AG04450 (cell line): ENCODE results near the gene ITPK1. TPM values are rescaled to one million over a fixed set of nuclear protein-coding genes. Genes with fewer than 3 reads are reported as not detected.

Experiments
- CTCF ChIA-PET: fragments of 300-600, 350-600 bp; formaldehyde crosslinking; extraction: SDS; loops from one replicate; lab custom pipeline; 2022; ENCODE audit warnings: antibody characterized with exemption, inconsistent platforms; lab: Charles Lee
- POLR2A ChIA-PET: fragments of 350-600 bp; formaldehyde crosslinking; extraction: SDS; loops from one replicate; lab custom pipeline; 2021; ENCODE audit warnings: antibody characterized with exemption, inconsistent platforms; lab: Yijun Ruan, JAX
- DNase-seq: peaks from one replicate; pipeline ENCODE4 v3.0.0-alpha.2; 2011; ENCODE audit warnings: low read depth, low spot score
- H3K27ac ChIP-seq: one replicate; pipeline ENCODE4 v1.5.1; 2012; ENCODE audit warnings: low read depth, low read length, control low read depth
- H3K27me3 ChIP-seq: one replicate; pipeline ENCODE4 v1.6.0; 2012; ENCODE audit warnings: low read length; ENCODE audit not compliant: control insufficient read depth, insufficient read depth
- H3K4me3 ChIP-seq: 2 replicates; pipeline ENCODE4 v1.5.1; 2011; ENCODE audit warnings: mild to moderate bottlenecking, low read depth, low read length, control low read depth
- H3K9me3 ChIP-seq: 2 replicates; pipeline ENCODE4 v1.5.1; 2012; ENCODE audit warnings: low read length; ENCODE audit not compliant: control insufficient read depth, insufficient read depth
- polyA plus RNA-seq: library from polyadenylated mRNA; depleted of rRNA; stranded (reverse); fragments of >200 nt; gene quantifications from 2 replicates; pipeline ENCODE4 v1.2.3, GENCODE V29; 2011
- TF ChIP-seq, protein P1 (sequence below): IDR thresholded peaks from 2 replicates; pipeline ENCODE4 v1.5.1; 2011; ENCODE audit warnings: low read depth, low read length, control low read depth, inconsistent platforms

The ITPK1 gene
- polyA plus RNA-seq, 1 experiment: 13.6 TPM

GRCh38 chr14:93015505-93015904 is 100.2 kb downstream of the ITPK1 start:
- TF ChIP-seq, protein P1, sequence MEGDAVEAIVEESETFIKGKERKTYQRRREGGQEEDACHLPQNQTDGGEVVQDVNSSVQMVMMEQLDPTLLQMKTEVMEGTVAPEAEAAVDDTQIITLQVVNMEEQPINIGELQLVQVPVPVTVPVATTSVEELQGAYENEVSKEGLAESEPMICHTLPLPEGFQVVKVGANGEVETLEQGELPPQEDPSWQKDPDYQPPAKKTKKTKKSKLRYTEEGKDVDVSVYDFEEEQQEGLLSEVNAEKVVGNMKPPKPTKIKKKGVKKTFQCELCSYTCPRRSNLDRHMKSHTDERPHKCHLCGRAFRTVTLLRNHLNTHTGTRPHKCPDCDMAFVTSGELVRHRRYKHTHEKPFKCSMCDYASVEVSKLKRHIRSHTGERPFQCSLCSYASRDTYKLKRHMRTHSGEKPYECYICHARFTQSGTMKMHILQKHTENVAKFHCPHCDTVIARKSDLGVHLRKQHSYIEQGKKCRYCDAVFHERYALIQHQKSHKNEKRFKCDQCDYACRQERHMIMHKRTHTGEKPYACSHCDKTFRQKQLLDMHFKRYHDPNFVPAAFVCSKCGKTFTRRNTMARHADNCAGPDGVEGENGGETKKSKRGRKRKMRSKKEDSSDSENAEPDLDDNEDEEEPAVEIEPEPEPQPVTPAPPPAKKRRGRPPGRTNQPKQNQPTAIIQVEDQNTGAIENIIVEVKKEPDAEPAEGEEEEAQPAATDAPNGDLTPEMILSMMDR: no peak
- no peak for DNase-seq
- Histone ChIP-seq H3K27me3 (no peaks in the 10 kb centered on the region), H3K9me3 (no peaks in the 10 kb centered on the region; the same call in 1 of the 2 replicates), H3K4me3 (no peak overlapping the region), H3K27ac (no peak overlapping the region)
- CTCF ChIA-PET: no interaction called here
- POLR2A ChIA-PET: no interaction called here

- H3K4me3 ChIP-seq: no peak overlapping the region
- H3K27ac ChIP-seq: no peak overlapping the region
- no peaks in the 10 kb centered on the region for H3K27me3 ChIP-seq
- no peak for DNase-seq
- no peaks in the 10 kb centered on the region; the same call in 1 of the 2 replicates for H3K9me3 ChIP-seq
- ChIA-PET CTCF (no interaction called here), POLR2A (no interaction called here)
- TF ChIP-seq, protein P1: no peak
Observed at GRCh38 chr14:93015064-93015463, 100.7 kb downstream of the ITPK1 start.

GRCh38 chr14:93014058-93015023 is 101.4 kb downstream of the ITPK1 start:
- no peak for DNase-seq
- ChIA-PET POLR2A (no interaction called here), CTCF (no interaction called here)
- no peaks in the 10 kb centered on the region; the same call in 1 of the 2 replicates for H3K9me3 ChIP-seq
- no peak overlapping the region for H3K27ac ChIP-seq
- TF ChIP-seq, protein P1: no peak
- no peak overlapping the region for H3K4me3 ChIP-seq
- H3K27me3 ChIP-seq: no peaks in the 10 kb centered on the region

GRCh38 chr14:93012951-93013719 is 102.6 kb downstream of the ITPK1 start:
- no peaks in the 10 kb centered on the region for H3K27me3 ChIP-seq
- TF ChIP-seq, protein P1: no peak
- CTCF ChIA-PET: no interaction called here
- no peak for DNase-seq
- H3K4me3 ChIP-seq: no peak overlapping the region
- POLR2A ChIA-PET: no interaction called here
- H3K9me3 ChIP-seq: no peaks in the 10 kb centered on the region; the same call in 1 of the 2 replicates
- H3K27ac ChIP-seq: no peak overlapping the region
